ENCODE measurements around the gene LOXHD1.

Gene LOXHD1

GRCh38 chr18:46474487-46475389 is 182.3 kb downstream of the LOXHD1 start:
- DNase-seq, result peak; percentile 31

- no peak for DNase-seq
These were observed 185.1 kb downstream of the LOXHD1 start for GRCh38 chr18:46471809-46472498.

- no peak for DNase-seq
These were observed 186.3 kb downstream of the LOXHD1 start for GRCh38 chr18:46470714-46471113.

DNA sequence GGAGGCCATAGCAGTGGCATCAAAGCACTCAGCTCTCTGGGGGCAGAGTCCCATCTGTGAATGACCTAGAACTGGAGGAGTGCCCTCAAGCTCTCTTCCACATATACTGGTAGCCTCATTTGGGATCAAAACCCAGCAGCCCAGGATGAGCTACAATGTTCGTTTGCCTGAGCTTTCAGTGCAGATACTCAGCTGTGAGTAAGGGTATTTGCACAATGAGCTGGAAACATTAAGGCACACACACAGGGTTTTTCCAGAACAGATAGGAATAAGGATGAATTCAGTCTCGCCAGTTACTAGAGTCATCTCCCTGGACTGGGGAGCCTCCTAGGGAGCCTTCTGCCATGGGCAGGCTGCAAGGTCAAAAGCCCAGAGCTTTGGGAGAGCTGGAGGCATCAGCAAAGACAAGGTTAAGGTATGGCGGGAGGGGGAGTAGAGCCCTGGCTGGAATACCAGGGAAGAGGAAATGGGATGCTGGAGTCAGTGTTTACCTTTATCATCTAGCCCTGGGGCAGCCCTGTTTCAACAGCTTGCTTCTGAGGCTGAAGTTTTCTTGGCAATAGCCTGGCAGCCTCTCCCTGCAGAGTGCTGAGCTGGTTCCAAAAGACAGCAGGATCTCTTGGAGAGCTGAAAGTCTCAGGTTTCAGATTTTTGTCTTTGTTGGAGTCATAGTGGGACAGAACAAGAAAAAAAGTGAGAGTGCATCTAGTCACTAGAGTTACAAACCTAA is 187.7 kb downstream of the LOXHD1 start:
- DNase-seq, result peak; percentile 38

- no peak for DNase-seq
These were observed 188.4 kb downstream of the LOXHD1 start for GRCh38 chr18:46468426-46469180.

GRCh38 chr18:46466234-46467160 is 190.5 kb downstream of the LOXHD1 start:
- DNase-seq, result no peak

DNA sequence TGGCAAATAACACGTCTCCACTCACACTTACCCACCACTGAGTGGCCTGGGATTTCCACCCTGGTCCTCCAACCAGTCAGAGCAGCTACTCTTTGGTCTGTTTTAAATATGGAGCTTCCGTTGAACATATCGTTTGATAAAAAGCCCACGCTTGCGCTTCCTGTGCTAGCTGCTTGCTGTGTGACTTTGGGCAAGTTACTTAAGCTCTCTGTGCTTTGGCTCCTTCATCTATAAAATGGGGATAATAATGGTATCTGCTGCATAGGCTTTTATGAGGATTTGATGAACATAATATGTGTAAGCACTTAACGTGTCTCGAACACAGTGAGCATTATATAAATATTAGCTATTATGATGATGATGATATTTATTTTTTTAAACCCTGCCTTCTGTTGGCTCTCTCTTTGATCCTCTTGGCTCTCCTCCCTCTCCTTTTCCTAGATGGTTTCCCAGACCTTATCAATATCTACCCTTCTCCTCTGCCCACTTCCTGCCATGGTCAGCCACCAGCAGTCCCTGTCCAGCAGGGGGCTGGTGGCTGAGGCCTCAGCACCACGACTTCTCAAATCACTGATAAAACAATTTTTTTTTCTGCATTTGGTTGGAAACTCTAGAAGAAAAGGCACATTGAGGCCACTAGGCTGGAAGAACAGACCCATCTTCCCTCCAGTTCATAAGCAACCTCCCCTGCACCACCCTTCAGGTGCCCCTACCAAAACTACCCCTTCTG is 191.9 kb downstream of the LOXHD1 start:
- DNase-seq, result no peak

DNA sequence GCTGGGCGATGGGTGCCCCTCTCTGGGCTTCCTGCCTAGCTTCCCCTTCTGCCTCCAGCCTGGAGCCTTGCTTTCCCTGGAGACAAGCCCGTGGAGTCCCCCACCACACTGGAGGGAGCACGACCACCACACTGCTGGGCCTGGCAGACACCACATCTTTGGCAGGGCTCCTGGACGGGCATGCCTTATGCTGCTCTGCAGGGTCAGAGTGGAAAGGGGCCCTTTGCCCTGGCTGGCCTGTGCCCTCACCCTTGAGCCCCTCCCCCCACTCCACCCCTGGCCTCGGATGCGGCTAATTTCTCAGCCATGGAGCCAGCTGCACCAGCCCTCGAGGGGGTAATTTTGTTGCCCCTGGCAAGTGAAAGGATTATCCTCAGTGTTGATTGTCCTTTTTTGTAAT is 194.5 kb downstream of the LOXHD1 start:
- DNase-seq, result no peak

GRCh38 chr18:46461993-46462392 is 195.0 kb downstream of the LOXHD1 start:
- no peak for DNase-seq

DNA sequence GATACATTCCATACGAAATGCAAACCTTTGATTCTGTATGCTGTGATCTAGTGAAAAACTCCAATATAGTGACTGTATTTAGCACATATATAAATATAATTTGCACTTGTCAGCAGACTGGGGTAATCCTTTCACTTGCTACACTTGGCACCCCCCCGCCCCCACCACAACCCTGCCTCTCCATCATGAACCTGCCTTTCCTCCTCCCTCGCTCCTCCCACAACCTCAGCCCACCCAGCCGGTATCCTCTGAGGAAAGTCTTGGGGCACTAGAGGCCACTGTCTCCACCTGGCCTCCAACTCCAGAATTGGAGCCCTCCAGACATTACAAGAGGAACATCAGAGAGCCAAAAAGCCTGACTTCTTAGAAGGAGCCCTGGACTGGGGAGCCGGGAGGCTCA is 196.3 kb downstream of the LOXHD1 start:
- DNase-seq, result no peak

DNA sequence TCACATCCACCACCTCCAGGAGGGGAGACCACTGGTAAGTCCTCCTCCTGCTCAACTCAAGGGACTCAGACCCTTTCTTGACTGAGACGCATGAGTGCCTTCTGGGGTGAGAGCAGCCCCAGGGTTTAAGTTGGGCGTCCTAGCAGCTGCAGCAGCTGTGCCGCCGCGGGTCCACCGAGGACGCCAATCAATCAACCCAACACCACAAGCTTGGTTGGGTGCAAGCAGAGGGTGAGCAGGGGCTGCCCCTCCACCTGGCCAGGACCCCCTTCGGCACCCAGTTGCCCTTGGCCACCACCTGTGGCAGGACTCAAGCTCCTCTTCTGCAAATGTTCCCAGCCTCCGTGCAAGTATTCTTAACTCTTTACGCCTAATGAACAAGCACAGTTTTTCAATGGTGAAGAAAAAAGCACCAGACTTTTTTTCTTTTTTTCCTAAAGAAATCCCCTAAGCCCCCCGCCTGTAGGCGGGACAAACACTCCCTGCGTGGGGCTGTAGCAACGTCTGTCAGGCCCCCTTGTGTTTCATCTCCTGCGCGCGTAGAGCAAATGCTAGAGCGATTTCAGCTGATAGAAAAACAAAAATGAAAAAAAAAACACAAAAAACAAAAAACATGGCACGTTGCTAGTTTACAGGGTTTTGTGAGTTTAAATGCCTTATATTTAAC is 197.1 kb downstream of the LOXHD1 start:
- no peak for DNase-seq

DNA sequence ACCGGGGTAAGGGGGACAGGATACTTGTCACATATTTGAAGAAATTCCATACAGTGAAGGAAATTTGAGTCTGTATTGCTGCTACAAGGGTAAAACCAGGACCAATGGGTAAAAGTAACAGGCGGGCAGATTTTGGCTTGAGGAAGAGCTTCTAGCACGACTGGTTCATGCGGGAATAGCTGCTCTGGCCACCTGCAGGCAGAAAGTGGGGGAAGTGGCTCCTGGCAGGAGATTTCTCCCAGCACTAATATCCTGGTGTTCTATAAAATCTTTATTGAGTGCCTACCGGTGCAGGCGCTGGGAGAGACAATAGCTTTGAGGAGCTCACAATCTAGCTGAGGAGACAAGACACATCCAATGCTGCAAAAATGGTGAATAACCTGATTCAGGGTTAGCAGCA is 198.5 kb downstream of the LOXHD1 start:
- no peak for DNase-seq

DNA sequence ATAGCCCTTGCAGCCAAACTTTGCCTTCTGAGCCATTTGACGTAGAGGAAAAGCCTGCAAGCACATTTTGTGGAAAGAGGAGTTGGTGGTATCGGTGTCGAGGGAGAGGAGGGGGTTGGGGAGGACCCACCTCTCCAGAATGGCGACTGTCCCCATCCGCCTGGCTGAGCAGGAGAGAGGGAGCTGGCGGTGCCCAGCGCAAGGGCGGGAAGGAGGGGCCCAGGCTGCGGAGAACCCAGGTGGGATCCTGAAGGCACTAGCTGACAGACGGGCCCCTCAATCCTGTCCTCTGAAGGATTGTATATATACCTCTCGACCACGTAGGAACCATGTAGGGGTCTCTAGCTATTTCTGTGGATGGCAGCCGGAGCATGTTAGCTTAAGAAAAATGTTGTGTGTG is 200.3 kb downstream of the LOXHD1 start:
- DNase-seq, result no peak

GRCh38 chr18:46452820-46453219 is 204.2 kb downstream of the LOXHD1 start:
- DNase-seq, result no peak

DNA sequence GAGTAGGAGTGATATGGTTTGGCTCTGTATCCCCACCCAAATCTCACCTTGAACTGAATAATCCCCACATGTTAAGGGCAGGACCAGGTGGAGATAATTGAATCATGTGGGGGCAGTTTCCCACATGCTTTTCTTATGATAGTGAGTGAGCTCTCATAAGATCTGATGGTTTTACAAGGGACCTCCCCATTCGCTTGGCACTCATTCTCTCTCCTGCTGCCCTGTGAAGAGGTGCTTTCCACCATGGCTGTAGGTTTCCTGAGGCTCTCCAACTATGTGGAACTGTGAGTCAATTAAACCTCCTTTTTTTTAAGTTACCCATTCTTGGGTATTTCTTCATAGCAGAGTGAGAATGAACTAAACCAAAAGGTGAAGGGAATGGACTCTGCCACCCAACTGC is 207.5 kb downstream of the LOXHD1 start:
- DNase-seq, result no peak

DNA sequence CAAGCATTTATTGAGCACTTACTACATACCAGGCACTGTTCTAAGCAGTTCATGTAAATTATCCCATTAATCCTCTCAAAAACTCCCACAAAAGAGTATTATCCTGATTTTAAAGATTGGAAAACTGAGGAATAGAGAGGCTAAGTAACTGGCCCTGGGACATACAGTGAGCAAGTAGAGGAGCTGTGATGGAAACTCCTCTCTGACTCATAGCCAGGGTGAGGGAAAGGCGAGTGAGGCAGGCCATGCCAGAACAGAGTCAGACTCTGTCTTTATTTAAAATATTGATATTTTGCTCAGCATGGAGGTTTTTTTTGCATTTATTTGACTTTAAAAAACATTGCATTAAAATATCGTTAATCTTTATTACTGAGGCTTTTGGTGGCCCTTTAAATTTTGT is 208.0 kb downstream of the LOXHD1 start:
- DNase-seq, result no peak

DNA sequence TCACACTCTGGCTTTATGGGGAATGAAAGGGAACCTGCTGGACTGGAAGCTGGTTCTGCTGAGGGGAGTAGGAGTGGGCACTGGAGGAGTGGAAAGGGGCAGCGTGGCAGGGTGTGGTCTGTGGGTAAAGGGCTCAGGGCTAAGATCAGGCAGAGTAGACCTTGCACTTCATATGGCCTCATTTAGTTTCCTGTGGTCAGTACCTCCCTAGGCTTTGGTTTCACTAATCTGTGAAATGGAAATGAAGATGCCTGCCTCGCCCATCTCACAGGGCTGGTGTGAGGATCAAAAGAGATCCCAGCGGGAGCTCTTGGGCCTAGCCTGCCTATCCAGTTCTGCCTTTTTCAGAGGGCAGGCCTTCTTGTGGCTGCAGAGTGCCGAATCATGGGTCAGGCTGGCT is 208.7 kb downstream of the LOXHD1 start:
- DNase-seq, result no peak

- no peak for DNase-seq
These were observed 209.2 kb downstream of the LOXHD1 start for GRCh38 chr18:46447792-46448191.

- no peak for DNase-seq
These were observed 209.7 kb downstream of the LOXHD1 start for GRCh38 chr18:46447323-46447722.

GRCh38 chr18:46445522-46446313 is 211.3 kb downstream of the LOXHD1 start:
- DNase-seq, result no peak
